B cell (primary cell): ENCODE data around the gene SYCE3.
"Not testable (repeated sequence)": the region's sequence is repeated elsewhere in the genome, so short reads cannot be mapped to it uniquely, and the experiment has no call there.

Experiments
- EZH2 ChIP-seq: IDR thresholded peaks from 2 replicates; pipeline ENCODE4 v1.6.1; 2012; ENCODE audit warnings: borderline replicate concordance, low read depth, mild to moderate bottlenecking, moderate library complexity, low read length; ENCODE audit not compliant: insufficient read depth, poor library complexity, severe bottlenecking
- TF ChIP-seq, protein P1 (sequence below): fragments of 200-600 bp; IDR thresholded peaks from one replicate; pipeline ENCODE4 v1.8.0; 2022; ENCODE audit warnings: antibody characterized with exemption, mild to moderate bottlenecking

DNA sequence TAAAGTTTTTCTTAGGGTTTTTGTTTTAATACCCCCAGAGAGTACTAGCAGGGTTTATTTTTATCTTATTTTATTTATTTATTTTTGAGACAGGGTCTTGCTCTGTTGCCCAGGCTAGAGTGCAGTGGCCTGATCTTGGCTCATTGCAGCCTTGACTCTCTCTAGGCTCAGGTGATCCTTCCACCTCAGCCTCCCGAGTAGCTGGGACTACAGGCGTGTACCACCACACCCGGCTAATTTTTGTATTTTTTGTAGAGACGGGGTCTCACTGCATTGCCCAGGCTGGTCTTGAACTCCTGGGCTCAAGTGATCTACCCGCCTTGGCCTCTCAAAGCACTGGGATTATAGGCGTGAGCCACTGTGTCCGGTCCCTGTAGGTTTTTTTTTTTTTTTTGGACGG lies 42.5 kb downstream of the SYCE3 start:
- TF ChIP-seq, protein P1, sequence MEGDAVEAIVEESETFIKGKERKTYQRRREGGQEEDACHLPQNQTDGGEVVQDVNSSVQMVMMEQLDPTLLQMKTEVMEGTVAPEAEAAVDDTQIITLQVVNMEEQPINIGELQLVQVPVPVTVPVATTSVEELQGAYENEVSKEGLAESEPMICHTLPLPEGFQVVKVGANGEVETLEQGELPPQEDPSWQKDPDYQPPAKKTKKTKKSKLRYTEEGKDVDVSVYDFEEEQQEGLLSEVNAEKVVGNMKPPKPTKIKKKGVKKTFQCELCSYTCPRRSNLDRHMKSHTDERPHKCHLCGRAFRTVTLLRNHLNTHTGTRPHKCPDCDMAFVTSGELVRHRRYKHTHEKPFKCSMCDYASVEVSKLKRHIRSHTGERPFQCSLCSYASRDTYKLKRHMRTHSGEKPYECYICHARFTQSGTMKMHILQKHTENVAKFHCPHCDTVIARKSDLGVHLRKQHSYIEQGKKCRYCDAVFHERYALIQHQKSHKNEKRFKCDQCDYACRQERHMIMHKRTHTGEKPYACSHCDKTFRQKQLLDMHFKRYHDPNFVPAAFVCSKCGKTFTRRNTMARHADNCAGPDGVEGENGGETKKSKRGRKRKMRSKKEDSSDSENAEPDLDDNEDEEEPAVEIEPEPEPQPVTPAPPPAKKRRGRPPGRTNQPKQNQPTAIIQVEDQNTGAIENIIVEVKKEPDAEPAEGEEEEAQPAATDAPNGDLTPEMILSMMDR, result not testable (repeated sequence)
- not testable (repeated sequence) for TF ChIP-seq EZH2
